IPS-15b (cell line): ENCODE measurements around the gene LHPP.
A peak's percentile ranks its signal among the peaks of the same experiment; 100 is the strongest.

Experiments used
- H3K27me3 ChIP-seq: one replicate; pipeline ENCODE4 v1.6.1; 2013; ENCODE audit warnings: low read length; ENCODE audit not compliant: control insufficient read depth, insufficient read depth
- H3K36me3 ChIP-seq: one replicate; pipeline ENCODE4 v1.6.1; 2013; ENCODE audit warnings: low read length; ENCODE audit not compliant: control insufficient read depth, insufficient read depth
- H3K4me1 ChIP-seq: one replicate; pipeline ENCODE4 v1.6.1; 2013; ENCODE audit warnings: mild to moderate bottlenecking, low read length; ENCODE audit not compliant: control insufficient read depth, insufficient read depth
- H3K4me3 ChIP-seq: one replicate; pipeline ENCODE4 v1.5.1; 2013; ENCODE audit warnings: low read depth, low read length
- H3K9ac ChIP-seq: one replicate; pipeline ENCODE4 v1.6.1; 2013; ENCODE audit warnings: low read depth, mild to moderate bottlenecking, low read length
- H3K9me3 ChIP-seq: one replicate; pipeline ENCODE4 v1.6.1; 2013; ENCODE audit warnings: mild to moderate bottlenecking, low read length; ENCODE audit not compliant: control insufficient read depth, insufficient read depth

LHPP gene

DNA sequence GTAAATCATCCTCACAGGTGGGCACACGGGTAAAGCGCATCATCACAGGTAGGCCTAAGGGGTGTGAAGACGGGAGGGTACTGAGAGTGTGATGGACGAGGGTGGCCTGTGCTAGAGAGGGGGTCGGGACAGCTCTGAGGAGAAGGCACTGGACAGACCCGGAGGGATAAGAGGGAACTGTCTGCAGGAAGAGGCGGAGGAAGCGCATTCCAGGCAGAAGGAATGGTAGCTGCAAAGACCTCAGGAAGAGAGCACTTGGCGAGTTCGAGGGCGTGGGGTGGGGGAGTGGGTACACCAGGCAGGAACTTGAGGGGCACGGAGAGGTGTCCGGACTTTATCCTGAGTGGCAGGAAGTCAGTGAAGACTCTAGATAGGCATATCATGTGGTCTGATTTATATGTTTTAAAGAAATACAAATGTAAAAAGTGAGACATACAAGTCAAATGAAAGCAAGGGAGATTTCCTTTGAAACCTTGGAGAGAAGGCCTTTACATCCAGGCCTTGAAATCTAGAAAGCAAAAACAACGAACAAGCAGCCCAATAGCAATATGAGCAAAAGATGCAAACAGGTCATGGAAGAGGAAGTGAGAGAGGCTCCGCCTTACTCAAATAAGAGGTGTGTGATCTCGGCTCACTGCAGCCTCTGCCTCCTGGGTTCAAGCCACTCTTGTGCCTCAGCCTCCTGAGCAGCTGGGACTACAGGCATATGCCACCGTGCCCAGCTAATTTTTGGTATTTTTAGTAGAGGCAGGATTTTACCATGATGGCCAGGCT lies 3.6 kb downstream of the LHPP start:
- H3K4me3 ChIP-seq: no peak overlapping the region
- H3K27me3 ChIP-seq: no peaks in the 10 kb centered on the region
- H3K4me1 ChIP-seq: peaks cover 17% of the 10 kb centered on the region
- H3K36me3 ChIP-seq: no peaks in the 10 kb centered on the region
- no peaks in the 10 kb centered on the region for H3K9me3 ChIP-seq
- H3K9ac ChIP-seq: no peak overlapping the region

DNA sequence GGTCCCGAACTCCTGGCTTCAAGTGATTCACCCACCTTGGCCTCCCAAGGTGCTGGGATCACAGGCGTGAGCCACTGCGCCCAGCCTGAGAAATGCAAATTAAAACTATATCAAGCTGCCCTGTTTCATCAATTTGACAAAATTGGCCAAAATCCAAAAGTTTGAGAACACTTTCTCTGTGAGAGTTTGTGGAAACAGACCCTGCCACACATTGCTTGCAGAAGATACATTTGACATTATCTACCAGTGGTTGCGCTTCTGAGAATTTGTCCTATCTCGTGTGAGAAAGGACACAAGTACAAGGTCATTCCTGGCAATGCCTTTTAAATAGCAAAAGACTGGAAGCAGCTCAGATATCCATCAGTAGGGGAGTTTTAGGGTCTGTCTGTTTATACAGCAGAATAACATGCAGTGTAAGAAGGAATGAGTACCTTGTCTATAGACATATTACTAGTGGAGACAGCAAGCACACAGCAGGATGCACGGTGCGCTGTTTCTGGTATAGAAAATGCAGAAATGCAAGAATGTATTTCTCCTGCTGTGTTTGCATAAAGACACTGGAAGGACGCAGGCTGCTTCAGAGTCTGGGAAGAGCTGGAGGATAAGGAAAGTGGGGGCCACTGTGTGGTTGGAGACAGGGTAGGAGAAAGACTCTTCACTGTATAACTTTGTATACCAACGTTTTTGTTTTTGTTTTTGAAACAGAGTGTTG lies 4.3 kb downstream of the LHPP start:
- Histone ChIP-seq H3K9me3 (no peaks in the 10 kb centered on the region), H3K36me3 (no peaks in the 10 kb centered on the region), H3K4me1 (peaks cover 18% of the 10 kb centered on the region), H3K9ac (no peak overlapping the region), H3K4me3 (no peak overlapping the region), H3K27me3 (no peaks in the 10 kb centered on the region)

DNA sequence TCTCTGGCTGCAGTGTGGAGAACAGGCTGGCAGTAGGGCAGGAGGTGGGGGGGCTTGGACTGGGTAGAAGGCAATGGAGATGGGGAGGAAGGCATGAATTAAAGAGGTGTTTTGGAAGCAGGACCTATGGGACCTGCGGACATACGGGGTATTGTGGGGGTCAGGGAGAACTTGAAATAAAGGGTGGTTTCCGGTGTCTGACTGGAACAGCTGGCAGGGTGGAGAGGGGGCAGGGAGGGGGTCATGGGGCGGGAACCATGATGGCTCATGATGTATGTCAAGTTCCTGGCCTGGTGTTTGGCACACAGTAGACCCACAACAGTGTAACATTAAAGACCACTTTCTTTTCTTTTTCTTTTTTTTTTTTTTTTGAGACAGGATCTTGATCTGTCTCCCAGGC lies 5.5 kb downstream of the LHPP start:
- no peaks in the 10 kb centered on the region for H3K9me3 ChIP-seq
- no peak overlapping the region for H3K9ac ChIP-seq
- H3K4me1 ChIP-seq: peaks cover 19% of the 10 kb centered on the region
- H3K36me3 ChIP-seq: no peaks in the 10 kb centered on the region
- no peaks in the 10 kb centered on the region for H3K27me3 ChIP-seq
- H3K4me3 ChIP-seq: no peak overlapping the region

DNA sequence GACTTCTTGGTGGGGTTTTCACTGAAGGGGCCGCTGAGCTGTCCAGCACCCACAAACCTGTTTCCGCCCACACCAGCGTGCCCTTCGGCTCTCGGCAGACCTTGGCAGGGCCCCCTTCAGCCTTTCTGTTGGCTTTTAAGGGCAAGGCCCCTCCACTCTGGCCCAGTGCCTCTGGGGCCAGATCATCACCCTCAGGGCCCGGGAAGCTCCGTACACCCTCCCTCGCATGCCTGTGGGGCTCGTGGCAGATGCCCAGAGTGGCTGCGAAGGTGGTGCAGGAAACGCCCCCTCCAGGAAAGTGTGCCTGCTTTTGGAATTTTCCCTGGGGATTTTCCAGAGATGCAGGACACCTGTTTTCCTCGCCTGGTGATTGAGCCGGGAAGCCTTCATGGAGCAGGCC lies 7.0 kb downstream of the LHPP start:
- Histone ChIP-seq H3K4me3 (no peak overlapping the region), H3K4me1 (peaks cover 19% of the 10 kb centered on the region), H3K27me3 (no peaks in the 10 kb centered on the region), H3K9me3 (no peaks in the 10 kb centered on the region), H3K9ac (no peak overlapping the region), H3K36me3 (no peaks in the 10 kb centered on the region)

GRCh38 chr10:124469956-124470484 lies 8.4 kb downstream of the LHPP start:
- no peaks in the 10 kb centered on the region for H3K9me3 ChIP-seq
- H3K4me3 ChIP-seq: peak overlapping the region; percentile 24
- no peaks in the 10 kb centered on the region for H3K27me3 ChIP-seq
- H3K36me3 ChIP-seq: no peaks in the 10 kb centered on the region
- H3K9ac ChIP-seq: peak overlapping the region; percentile 65
- H3K4me1 ChIP-seq: peaks cover 19% of the 10 kb centered on the region

DNA sequence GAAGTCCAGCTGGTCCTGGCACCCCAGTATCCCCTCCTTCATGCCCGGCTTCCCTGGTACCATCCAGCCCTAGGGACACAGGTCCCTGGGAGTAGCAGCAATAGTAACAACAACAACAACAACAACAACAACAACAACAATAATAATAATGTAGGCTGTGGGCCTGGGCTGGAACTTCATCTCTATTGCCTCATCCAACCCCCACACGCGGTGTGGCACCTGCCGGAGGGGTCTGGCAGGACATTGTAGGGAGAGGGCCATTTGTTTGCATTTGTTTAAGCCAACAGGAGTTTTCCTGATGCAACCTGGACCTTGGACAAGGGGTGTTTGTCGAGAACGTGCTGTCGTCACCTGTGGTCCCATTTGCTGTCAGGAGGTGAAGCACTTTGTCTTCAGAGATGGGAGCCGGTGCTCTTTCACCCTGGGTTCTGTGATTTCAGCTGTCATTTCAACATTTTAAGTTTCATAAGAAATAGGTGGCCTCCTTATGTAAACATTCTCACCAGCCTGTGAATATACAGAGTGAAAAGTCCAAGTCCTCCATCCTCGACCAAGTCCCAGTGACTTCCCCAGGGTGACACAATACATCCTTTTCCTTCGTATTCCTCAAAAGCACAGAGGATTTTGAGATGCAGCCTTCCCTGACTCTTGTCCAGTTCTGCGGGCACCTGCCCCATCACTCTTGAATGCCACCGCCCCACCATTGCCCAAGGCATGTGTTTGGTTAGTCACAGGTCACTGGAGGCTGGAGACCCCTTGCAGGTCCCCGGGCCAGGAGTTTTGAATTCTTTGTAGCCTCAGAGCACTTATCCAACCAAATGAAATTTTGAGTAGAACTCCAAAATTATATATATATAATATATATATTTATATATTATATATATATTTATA lies 9.2 kb downstream of the LHPP start:
- Histone ChIP-seq H3K36me3 (no peaks in the 10 kb centered on the region), H3K9ac (peak overlapping the region; percentile 65), H3K9me3 (no peaks in the 10 kb centered on the region), H3K4me3 (peak overlapping the region; percentile 24), H3K4me1 (peaks cover 14% of the 10 kb centered on the region), H3K27me3 (no peaks in the 10 kb centered on the region)

GRCh38 chr10:124472071-124472470 lies 10.4 kb downstream of the LHPP start:
- peaks cover 11% of the 10 kb centered on the region for H3K4me1 ChIP-seq
- H3K9ac ChIP-seq: no peak overlapping the region
- H3K4me3 ChIP-seq: no peak overlapping the region
- no peaks in the 10 kb centered on the region for H3K27me3 ChIP-seq
- H3K36me3 ChIP-seq: no peaks in the 10 kb centered on the region
- H3K9me3 ChIP-seq: no peaks in the 10 kb centered on the region

DNA sequence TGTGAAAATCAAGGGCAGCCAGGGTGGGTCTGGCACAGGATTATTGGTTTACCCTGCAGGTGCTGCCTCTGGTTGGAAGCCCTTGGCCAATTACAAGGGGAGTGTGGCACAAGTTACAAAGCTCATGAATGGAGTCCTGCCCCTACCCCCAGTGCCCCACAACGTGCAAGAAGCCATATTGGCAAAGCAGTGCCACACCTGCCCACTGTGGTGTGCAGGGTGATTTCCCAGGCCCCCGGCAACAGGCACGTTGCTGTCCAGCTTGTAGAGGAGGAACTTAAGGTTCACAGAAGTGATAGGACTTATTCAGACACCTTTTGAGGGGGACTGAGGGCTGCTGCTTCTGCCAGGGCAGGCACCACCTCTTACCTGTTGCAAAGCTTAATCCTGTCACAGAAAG lies 11.4 kb downstream of the LHPP start:
- no peaks in the 10 kb centered on the region for H3K36me3 ChIP-seq
- H3K4me1 ChIP-seq: peaks cover 11% of the 10 kb centered on the region
- no peaks in the 10 kb centered on the region for H3K27me3 ChIP-seq
- no peaks in the 10 kb centered on the region for H3K9me3 ChIP-seq
- no peak overlapping the region for H3K9ac ChIP-seq
- H3K4me3 ChIP-seq: no peak overlapping the region

GRCh38 chr10:124474514-124475070 lies 13.0 kb downstream of the LHPP start:
- Histone ChIP-seq H3K4me3 (no peak overlapping the region), H3K36me3 (no peaks in the 10 kb centered on the region), H3K9ac (no peak overlapping the region), H3K9me3 (no peaks in the 10 kb centered on the region), H3K4me1 (peaks cover 4% of the 10 kb centered on the region), H3K27me3 (no peaks in the 10 kb centered on the region)

DNA sequence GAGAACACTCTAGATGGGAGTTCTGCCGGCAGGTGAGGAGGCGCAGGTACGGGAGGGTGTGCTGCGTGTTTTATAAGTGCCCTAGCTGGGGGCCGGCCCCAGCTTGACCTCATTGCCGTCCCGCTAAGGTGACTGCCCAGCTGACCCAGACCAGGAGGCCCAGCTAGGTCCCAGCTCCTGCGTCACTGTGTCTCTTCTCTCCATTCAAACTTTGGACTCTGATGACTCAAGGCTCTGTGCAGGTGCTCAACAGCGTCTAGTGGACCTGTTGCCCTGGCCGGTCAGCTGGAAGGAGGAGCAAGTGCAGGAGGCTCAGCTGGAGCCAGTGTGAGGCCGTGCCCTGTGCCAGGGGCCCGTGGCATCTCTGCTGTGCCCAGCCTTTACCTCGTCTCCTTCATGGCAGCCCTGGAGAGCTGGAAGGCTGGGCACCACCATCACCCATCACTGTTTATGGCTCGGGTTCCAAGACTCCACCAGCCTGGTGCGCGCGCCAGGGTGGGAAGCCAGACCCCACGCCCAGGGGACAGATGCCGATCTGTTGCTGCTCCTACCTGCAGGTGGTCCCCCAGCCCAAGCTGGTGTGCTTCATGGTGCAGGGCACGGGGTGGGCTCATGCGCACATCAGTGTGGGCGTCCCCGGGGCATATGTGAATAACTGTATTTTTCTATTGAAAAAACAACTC lies 14.6 kb downstream of the LHPP start:
- no peak overlapping the region for H3K4me3 ChIP-seq
- H3K36me3 ChIP-seq: no peaks in the 10 kb centered on the region
- H3K9ac ChIP-seq: no peak overlapping the region
- peaks cover 5% of the 10 kb centered on the region for H3K4me1 ChIP-seq
- no peaks in the 10 kb centered on the region for H3K9me3 ChIP-seq
- H3K27me3 ChIP-seq: no peaks in the 10 kb centered on the region
